ENCODE data around the gene CACNB2.

CACNB2 gene

GRCh38 chr10:18364987-18365775, 225.0 kb downstream of the CACNB2 start:
- H3K4me3 ChIP-seq (ENCODE audit: low read length) = no peak overlapping the region
- no peak for TF ChIP-seq ZNF274 (IDR thresholded peaks at IDR 0.05; ENCODE audit: low read depth, low read length)

GRCh38 chr10:18367840-18368239, 227.6 kb downstream of the CACNB2 start:
- no peak for TF ChIP-seq ZNF274 (IDR thresholded peaks at IDR 0.05; ENCODE audit: low read depth, low read length)
- H3K4me3 ChIP-seq (ENCODE audit: low read length) = no peak overlapping the region

- no peak for TF ChIP-seq ZNF274 (IDR thresholded peaks at IDR 0.05; ENCODE audit: low read depth, low read length)
- no peak overlapping the region for H3K4me3 ChIP-seq (ENCODE audit: low read length)
Measured at GRCh38 chr10:18368273-18368672, 228.0 kb downstream of the CACNB2 start.

GRCh38 chr10:18368682-18369081, 228.5 kb downstream of the CACNB2 start:
- TF ChIP-seq ZNF274 (IDR thresholded peaks at IDR 0.05; ENCODE audit: low read depth, low read length) = no peak
- no peak overlapping the region for H3K4me3 ChIP-seq (ENCODE audit: low read length)

GRCh38 chr10:18369859-18370473, 229.7 kb downstream of the CACNB2 start:
- no peak for TF ChIP-seq ZNF274 (IDR thresholded peaks at IDR 0.05; ENCODE audit: low read depth, low read length)
- H3K4me3 ChIP-seq (ENCODE audit: low read length) = no peak overlapping the region

GRCh38 chr10:18376650-18377049, 236.4 kb downstream of the CACNB2 start:
- no peak overlapping the region for H3K4me3 ChIP-seq (ENCODE audit: low read length)
- no peak for TF ChIP-seq ZNF274 (IDR thresholded peaks at IDR 0.05; ENCODE audit: low read depth, low read length)

GRCh38 chr10:18377898-18378297, 237.7 kb downstream of the CACNB2 start:
- H3K4me3 ChIP-seq (ENCODE audit: low read length) = no peak overlapping the region
- TF ChIP-seq ZNF274 (IDR thresholded peaks at IDR 0.05; ENCODE audit: low read depth, low read length) = no peak

- no peak for TF ChIP-seq ZNF274 (IDR thresholded peaks at IDR 0.05; ENCODE audit: low read depth, low read length)
- H3K4me3 ChIP-seq (ENCODE audit: low read length) = no peak overlapping the region
Measured at GRCh38 chr10:18378766-18379165, 238.5 kb downstream of the CACNB2 start.

- TF ChIP-seq ZNF274 (IDR thresholded peaks at IDR 0.05; ENCODE audit: low read depth, low read length) = no peak
- H3K4me3 ChIP-seq (ENCODE audit: low read length) = no peak overlapping the region
Measured at GRCh38 chr10:18381679-18382078, 241.5 kb downstream of the CACNB2 start.

GRCh38 chr10:18397906-18398305, 257.7 kb downstream of the CACNB2 start:
- TF ChIP-seq ZNF274 (IDR thresholded peaks at IDR 0.05; ENCODE audit: low read depth, low read length) = no peak
- H3K4me3 ChIP-seq (ENCODE audit: low read length) = no peak overlapping the region

GRCh38 chr10:18399158-18399557, 258.9 kb downstream of the CACNB2 start:
- no peak for TF ChIP-seq ZNF274 (IDR thresholded peaks at IDR 0.05; ENCODE audit: low read depth, low read length)
- H3K4me3 ChIP-seq (ENCODE audit: low read length) = no peak overlapping the region

GRCh38 chr10:18400201-18400905, 260.1 kb downstream of the CACNB2 start:
- TF ChIP-seq ZNF274 (IDR thresholded peaks at IDR 0.05; ENCODE audit: low read depth, low read length) = no peak
- peak overlapping the region; percentile 62 for H3K4me3 ChIP-seq (ENCODE audit: low read length)

- H3K4me3 ChIP-seq (ENCODE audit: low read length) = peak overlapping the region; percentile 62
- TF ChIP-seq ZNF274 (IDR thresholded peaks at IDR 0.05; ENCODE audit: low read depth, low read length) = no peak
Measured at GRCh38 chr10:18400906-18401245, 260.7 kb downstream of the CACNB2 start.

GRCh38 chr10:18401416-18402195, 261.4 kb downstream of the CACNB2 start:
- TF ChIP-seq ZNF274 (IDR thresholded peaks at IDR 0.05; ENCODE audit: low read depth, low read length) = no peak
- H3K4me3 ChIP-seq (ENCODE audit: low read length) = peak overlapping the region; percentile 62; the same call in 1 of the 2 replicates
